Activated naive CD4-positive, alpha-beta T cell treated with anti-CD3 and anti-CD28 coated beads, Interleukin-2, amount 50 U/mL, for 24 hours (primary cell): Measurements from ENCODE around the gene AANAT.

Experiments used
- H3K27ac Mint-ChIP-seq: one replicate; pipeline ENCODE4 v1.8.0; 2021; ENCODE audit warnings: mild to moderate bottlenecking, mixed read lengths
- H3K27me3 Mint-ChIP-seq: one replicate; pipeline ENCODE4 v1.8.0; 2021; ENCODE audit warnings: mixed read lengths
- H3K36me3 Mint-ChIP-seq: one replicate; pipeline ENCODE4 v1.8.0; 2021; ENCODE audit warnings: mixed read lengths
- H3K4me1 Mint-ChIP-seq: one replicate; pipeline ENCODE4 v1.8.0; 2021; ENCODE audit warnings: mixed read lengths
- H3K4me3 Mint-ChIP-seq: one replicate; pipeline ENCODE4 v1.8.0; 2021; ENCODE audit warnings: mild to moderate bottlenecking, mixed read lengths
- H3K9me3 Mint-ChIP-seq: one replicate; pipeline ENCODE4 v1.8.0; 2021; ENCODE audit warnings: mixed read lengths

The AANAT gene

GRCh38 chr17:76517638-76518038 is 50.2 kb downstream of the AANAT start:
- Mint-ChIP-seq H3K4me3 (no peak overlapping the region), H3K4me1 (peaks cover 41% of the 10 kb centered on the region), H3K36me3 (no peaks in the 10 kb centered on the region), H3K9me3 (no peaks in the 10 kb centered on the region), H3K27ac (no peak overlapping the region), H3K27me3 (no peaks in the 10 kb centered on the region)

DNA sequence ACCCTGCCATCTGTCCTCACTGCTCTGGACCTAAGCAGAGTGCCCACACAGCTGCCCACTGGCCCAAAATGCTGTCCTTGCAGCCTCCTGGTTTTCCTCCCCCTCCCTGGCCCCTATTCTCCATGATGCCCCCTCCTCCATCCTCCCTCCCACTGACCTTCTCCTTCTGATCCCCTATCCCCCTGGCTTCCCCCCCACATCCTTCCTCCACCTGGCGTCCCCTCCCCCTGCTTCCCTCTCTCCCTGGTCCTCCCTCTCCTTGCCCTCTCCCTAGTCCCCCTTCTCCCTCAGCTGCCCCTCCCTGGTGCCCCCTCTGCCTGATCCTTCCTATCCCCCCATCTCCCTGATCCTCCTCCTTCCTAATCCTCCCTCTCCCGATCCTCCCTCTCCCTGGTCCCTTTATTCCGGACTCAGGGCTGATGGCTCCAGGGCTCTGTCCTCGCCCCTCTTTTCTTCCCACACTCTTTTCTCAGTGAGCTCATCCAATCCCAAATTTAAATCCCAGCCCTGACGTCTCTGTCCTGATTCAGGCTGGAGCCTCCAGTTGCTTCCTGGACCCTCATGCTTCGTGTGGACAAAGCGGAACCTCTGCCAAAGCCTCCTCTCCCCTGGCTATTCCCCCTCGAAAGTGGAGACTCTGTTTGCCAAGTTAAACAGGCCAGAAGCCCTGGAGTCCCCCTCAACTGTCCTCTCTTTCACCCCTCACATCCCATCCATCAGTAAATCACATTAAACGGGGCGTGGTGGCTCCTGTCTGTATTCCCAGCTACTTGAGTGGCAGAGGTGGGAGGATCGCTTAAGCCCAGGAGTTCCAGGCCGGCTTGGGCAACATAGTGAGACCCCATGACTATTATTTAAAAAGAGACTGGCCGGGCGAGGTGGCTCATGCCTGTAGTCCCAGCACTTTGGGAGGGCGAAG is 51.9 kb downstream of the AANAT start:
- H3K27me3 Mint-ChIP-seq: no peaks in the 10 kb centered on the region
- H3K36me3 Mint-ChIP-seq: no peaks in the 10 kb centered on the region
- H3K27ac Mint-ChIP-seq: no peak overlapping the region
- H3K4me1 Mint-ChIP-seq: peaks cover 42% of the 10 kb centered on the region
- H3K4me3 Mint-ChIP-seq: no peak overlapping the region
- H3K9me3 Mint-ChIP-seq: no peaks in the 10 kb centered on the region
